ENCODE measurements around the gene EEF1AKMT1.

GRCh38 chr13:20769834-20770233, 3.9 kb downstream of the EEF1AKMT1 start:
- no peak for TF ChIP-seq CTCF (IDR thresholded peaks at IDR 0.05; ENCODE audit: low read depth, low read length)
- TF ChIP-seq EZH2phosphoT487 (IDR thresholded peaks at IDR 0.05; ENCODE audit: low read depth): no peak

All from OCI-LY3 (cell line).